SK-N-SH treated with all-trans-retinoic acid at 6 μM for 48 hours (cell line): ENCODE results near the gene SLC12A7.

ENCODE experiments used
- ATAC-seq: fragments of 200-7000 bp; cut with Tn5 transposase; 3 replicates; pipeline ENCODE4 v1.9.1; 2020; ENCODE audit warnings: mild to moderate bottlenecking, moderate library complexity
- ARNTL ChIP-seq: fragments of 450-650 bp; formaldehyde crosslinking; IDR thresholded peaks from 2 replicates; pipeline ENCODE4 v1.5.0; 2020; ENCODE audit warnings: low read depth, mild to moderate bottlenecking, moderate library complexity, borderline replicate concordance
- BACH2 ChIP-seq: fragments of 250-450 bp; sonication (Bioruptor Pico); IDR thresholded peaks from 2 replicates; pipeline ENCODE4 v1.9.0; 2021; ENCODE audit warnings: mild to moderate bottlenecking, borderline replicate concordance
- CREB5 ChIP-seq: fragments of 250-450 bp; sonication (Bioruptor Pico); IDR thresholded peaks from 2 replicates; pipeline ENCODE4 v1.5.1; 2020; ENCODE audit warnings: low read depth, mild to moderate bottlenecking, moderate library complexity
- CSDC2 ChIP-seq: fragments of 250-450 bp; sonication (Bioruptor Pico); IDR thresholded peaks from 2 replicates; pipeline ENCODE4 v1.5.0; 2020; ENCODE audit warnings: mild to moderate bottlenecking, moderate library complexity
- CSRNP3 ChIP-seq: fragments of 250-450 bp; sonication (Bioruptor Pico); IDR thresholded peaks from 2 replicates; pipeline ENCODE4 v1.5.1; 2021; ENCODE audit warnings: mild to moderate bottlenecking, moderate library complexity
- ESRRG ChIP-seq: fragments of 250-450 bp; sonication (Bioruptor Pico); IDR thresholded peaks from 2 replicates; pipeline ENCODE4 v1.6.1; 2021; ENCODE audit warnings: mild to moderate bottlenecking
- GLIS3 ChIP-seq: fragments of 250-450 bp; sonication (Bioruptor Pico); IDR thresholded peaks from 2 replicates; pipeline ENCODE4 v1.5.0; 2020; ENCODE audit warnings: mild to moderate bottlenecking, moderate library complexity
- OSR1 ChIP-seq: fragments of 250-450 bp; sonication (Bioruptor Pico); IDR thresholded peaks from 2 replicates; pipeline ENCODE4 v1.8.0; 2022; ENCODE audit warnings: moderate library complexity, mild to moderate bottlenecking, inconsistent platforms
- PATZ1 ChIP-seq: fragments of 250-450 bp; sonication (Bioruptor Pico); IDR thresholded peaks from 2 replicates; pipeline ENCODE4 v1.8.0; 2020; ENCODE audit warnings: mild to moderate bottlenecking, moderate library complexity, borderline replicate concordance
- PPARA ChIP-seq: fragments of 250-450 bp; sonication (Bioruptor Pico); IDR thresholded peaks from 2 replicates; pipeline ENCODE4 v1.5.0; 2020; ENCODE audit warnings: mild to moderate bottlenecking, borderline replicate concordance
- RARB ChIP-seq: fragments of 250-450 bp; sonication (Bioruptor Pico); IDR thresholded peaks from 2 replicates; pipeline ENCODE4 v1.8.0; 2021; ENCODE audit warnings: mild to moderate bottlenecking, moderate library complexity
- SNAI2 ChIP-seq: fragments of 250-450 bp; sonication (Bioruptor Pico); IDR thresholded peaks from 2 replicates; pipeline ENCODE4 v1.5.0; 2020; ENCODE audit warnings: mild to moderate bottlenecking, moderate library complexity
- TCF4 ChIP-seq: fragments of 250-450 bp; sonication (Bioruptor Pico); IDR thresholded peaks from 2 replicates; pipeline ENCODE4 v1.8.0; 2021; ENCODE audit warnings: mild to moderate bottlenecking, moderate library complexity, borderline replicate concordance
- TOX ChIP-seq: fragments of 250-450 bp; sonication (Bioruptor Pico); IDR thresholded peaks from 2 replicates; pipeline ENCODE4 v1.8.0; 2021; ENCODE audit warnings: mild to moderate bottlenecking, moderate library complexity, borderline replicate concordance
- TSHZ2 ChIP-seq: fragments of 250-450 bp; sonication (Bioruptor Pico); IDR thresholded peaks from 2 replicates; pipeline ENCODE4 v1.5.0; 2020; ENCODE audit warnings: mild to moderate bottlenecking, moderate library complexity
- ZC3H10 ChIP-seq: fragments of 250-450 bp; sonication (Bioruptor Pico); IDR thresholded peaks from 2 replicates; pipeline ENCODE4 v1.5.1; 2021; ENCODE audit warnings: mild to moderate bottlenecking, moderate library complexity
- ZFP3 ChIP-seq: fragments of 250-450 bp; sonication (Bioruptor Pico); IDR thresholded peaks from 2 replicates; pipeline ENCODE4 v1.5.0; 2020; ENCODE audit warnings: mild to moderate bottlenecking, moderate library complexity
- ZFP30 ChIP-seq: fragments of 450-650 bp; formaldehyde crosslinking; IDR thresholded peaks from 2 replicates; pipeline ENCODE4 v1.5.0; 2022; ENCODE audit warnings: mild to moderate bottlenecking, moderate library complexity
- ZNF8 ChIP-seq: fragments of 450-650 bp; formaldehyde crosslinking; IDR thresholded peaks from 2 replicates; pipeline ENCODE4 v1.5.0; 2020; ENCODE audit warnings: mild to moderate bottlenecking, moderate library complexity

SLC12A7 gene

GRCh38 chr5:1068895-1069719 is 42.8 kb downstream of the SLC12A7 start (continued):
- TF ChIP-seq SNAI2 (CRISPR knock-in tag) (no peak), PPARA (CRISPR knock-in tag) (no peak), CSDC2 (CRISPR knock-in tag) (no peak)

GRCh38 chr5:1068204-1068894 is 43.5 kb downstream of the SLC12A7 start:
- TF ChIP-seq ARNTL (no peak), ZC3H10 (no peak), GLIS3 (CRISPR knock-in tag) (no peak), TCF4 (CRISPR knock-in tag) (no peak), CSDC2 (CRISPR knock-in tag) (no peak), TOX (CRISPR knock-in tag) (no peak)
- ATAC-seq = no peak

DNA sequence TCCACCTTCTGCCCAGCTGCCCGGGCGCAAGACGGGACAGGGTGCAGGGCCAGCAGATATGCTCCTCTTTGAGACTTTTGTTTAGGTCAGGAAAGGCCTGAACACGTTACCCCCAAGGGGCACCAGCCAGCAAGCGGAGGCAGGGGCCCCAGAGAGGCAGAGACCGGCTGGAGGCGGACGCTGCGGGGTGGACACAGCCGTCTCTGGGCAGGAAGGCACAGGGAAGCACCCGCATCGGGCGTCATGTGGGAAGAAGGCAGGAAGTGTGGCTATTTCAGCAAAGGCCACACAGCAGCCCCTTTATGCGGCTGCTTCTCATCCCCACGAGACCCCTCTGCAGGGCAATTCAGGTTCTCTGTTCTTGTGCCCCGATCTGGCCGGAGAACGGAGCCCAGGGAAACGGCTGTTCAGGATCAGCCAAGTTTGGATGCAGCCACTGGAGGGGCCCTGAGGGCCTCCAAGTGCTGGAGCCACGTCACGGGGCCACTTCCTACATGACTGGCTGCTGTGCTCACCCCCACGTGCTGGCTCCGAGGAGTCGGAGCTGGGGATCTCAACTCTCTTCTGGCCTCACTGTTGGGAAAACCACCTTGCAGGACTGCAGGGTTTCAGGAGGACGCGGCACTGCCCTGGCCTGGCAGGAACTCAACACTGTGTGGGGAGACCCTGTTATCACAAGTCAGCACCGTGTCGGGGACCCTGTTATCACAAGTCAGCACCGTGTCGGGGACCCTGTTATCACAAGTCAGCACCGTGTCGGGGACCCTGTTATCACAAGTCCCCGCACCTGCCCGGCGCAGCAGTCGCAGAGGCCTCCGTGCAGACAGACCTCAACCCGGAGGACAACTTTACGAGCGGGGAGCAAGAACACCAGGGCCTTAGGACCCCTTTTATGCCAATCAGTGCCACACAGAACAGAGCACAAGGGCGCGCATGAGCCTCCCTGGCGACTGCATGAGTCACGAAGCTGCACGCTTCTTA is 44.4 kb downstream of the SLC12A7 start:
- TF ChIP-seq TOX (CRISPR knock-in tag) (no peak), CSDC2 (CRISPR knock-in tag) (no peak), CREB5 (CRISPR knock-in tag) (no peak), TCF4 (CRISPR knock-in tag) (no peak), PATZ1 (CRISPR knock-in tag) (no peak), TSHZ2 (CRISPR knock-in tag) (no peak), GLIS3 (CRISPR knock-in tag) (no peak), CSRNP3 (CRISPR knock-in tag) (no peak), PPARA (CRISPR knock-in tag) (no peak), ZFP30 (CRISPR knock-in tag) (no peak), ZNF8 (CRISPR knock-in tag) (no peak), ZC3H10 (no peak), ZFP3 (no peak), BACH2 (no peak), RARB (CRISPR knock-in tag) (no peak)
- no peak for ATAC-seq

DNA sequence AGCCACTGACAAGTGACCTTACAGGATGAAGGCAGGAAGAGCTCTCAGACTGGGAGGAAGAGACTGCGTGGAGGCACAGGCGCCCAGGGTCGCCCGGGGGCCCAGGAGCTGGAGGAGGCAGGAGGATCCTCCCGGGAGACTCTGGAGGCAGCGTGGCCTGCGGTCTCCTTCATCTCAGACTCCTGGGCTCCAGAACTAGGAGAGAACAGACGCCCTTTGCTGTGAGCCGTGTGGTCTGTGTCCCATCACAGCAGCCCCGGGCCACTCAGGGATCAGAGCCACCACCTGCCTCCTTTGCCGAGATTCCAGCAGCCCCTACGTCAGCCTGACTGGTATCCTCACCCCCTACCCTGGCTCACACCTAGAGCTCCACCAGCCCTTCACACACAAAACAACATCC is 45.2 kb downstream of the SLC12A7 start:
- ATAC-seq = no peak
- TF ChIP-seq ESRRG (CRISPR knock-in tag) (no peak), PATZ1 (CRISPR knock-in tag) (no peak), OSR1 (CRISPR knock-in tag) (no peak), ZNF8 (CRISPR knock-in tag) (no peak)
